ENCODE measurements around the gene TCFL5.

TCFL5 gene

DNA sequence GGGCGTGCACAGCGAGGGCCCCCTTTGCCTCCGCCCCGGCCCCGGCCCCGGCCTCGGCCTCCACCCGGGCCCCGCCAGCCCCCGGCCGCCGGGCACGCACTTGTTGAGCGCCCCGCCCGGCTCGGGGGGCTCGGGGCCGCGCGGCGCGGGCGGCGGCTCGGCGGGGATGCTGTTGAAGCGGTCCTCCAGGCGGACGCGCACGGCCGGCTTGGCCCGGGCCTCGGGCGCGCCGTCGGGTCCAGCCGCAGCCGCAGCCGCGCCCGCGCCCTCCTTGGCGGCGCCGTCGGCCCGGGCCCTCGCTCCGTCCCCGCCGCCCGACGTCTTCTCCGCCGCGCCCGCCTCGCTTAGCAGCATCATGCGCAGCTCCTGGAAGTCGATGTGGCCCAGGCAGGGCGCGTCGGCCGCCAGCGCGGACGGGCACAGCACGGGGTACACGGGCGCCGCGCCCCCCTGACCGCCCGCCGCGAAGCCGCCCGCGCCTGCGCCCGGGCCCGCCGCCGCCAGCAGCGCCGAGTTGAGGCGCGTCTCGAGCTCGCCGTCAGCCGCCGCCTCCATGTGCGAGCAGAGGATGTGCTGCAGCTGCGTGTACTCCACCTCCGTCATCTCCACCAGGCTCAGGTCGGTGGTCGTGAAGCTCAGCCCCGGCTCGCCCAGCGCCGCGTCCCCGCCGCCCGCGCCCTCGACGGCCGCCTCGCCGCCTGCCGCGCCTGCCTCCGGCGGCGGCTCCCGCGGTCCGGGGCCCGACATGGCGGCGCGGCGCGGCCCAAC lies 514 bp downstream of the TCFL5 start:
- CTCF ChIA-PET, result interaction anchor here (1.2 to 1.4 kb wide), 2 partner anchors 15 to 38 kb away, joined by 3 to 13 read pairs; no protein-coding TSS in a partner anchor
- H3K27ac ChIP-seq, result peak overlapping the region; percentile 74
- POLR2A ChIA-PET (ENCODE audit: low non-redundant PET), result interaction anchor here (0.6 to 0.7 kb wide), 2 partner anchors 64 to 66 kb away, joined by 3 to 4 read pairs; no protein-coding TSS in a partner anchor
- TF ChIP-seq, protein P1, sequence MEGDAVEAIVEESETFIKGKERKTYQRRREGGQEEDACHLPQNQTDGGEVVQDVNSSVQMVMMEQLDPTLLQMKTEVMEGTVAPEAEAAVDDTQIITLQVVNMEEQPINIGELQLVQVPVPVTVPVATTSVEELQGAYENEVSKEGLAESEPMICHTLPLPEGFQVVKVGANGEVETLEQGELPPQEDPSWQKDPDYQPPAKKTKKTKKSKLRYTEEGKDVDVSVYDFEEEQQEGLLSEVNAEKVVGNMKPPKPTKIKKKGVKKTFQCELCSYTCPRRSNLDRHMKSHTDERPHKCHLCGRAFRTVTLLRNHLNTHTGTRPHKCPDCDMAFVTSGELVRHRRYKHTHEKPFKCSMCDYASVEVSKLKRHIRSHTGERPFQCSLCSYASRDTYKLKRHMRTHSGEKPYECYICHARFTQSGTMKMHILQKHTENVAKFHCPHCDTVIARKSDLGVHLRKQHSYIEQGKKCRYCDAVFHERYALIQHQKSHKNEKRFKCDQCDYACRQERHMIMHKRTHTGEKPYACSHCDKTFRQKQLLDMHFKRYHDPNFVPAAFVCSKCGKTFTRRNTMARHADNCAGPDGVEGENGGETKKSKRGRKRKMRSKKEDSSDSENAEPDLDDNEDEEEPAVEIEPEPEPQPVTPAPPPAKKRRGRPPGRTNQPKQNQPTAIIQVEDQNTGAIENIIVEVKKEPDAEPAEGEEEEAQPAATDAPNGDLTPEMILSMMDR (conservative IDR thresholded peaks at IDR 0.05; ENCODE audit: low read depth), result no peak
- peak; percentile 35 for DNase-seq (ENCODE audit: low spot score)

- POLR2A ChIA-PET (ENCODE audit: low non-redundant PET), result no interaction called here
- CTCF ChIA-PET, result interaction anchor here (0.6 to 1.4 kb wide), 4 partner anchors 14 to 593 kb away, joined by 3 to 13 read pairs (median 4); no protein-coding TSS in a partner anchor
- TF ChIP-seq, protein P1 (conservative IDR thresholded peaks at IDR 0.05; ENCODE audit: low read depth), result no peak; the same call in 1 of the 2 replicates
- no peak for DNase-seq (ENCODE audit: low spot score)
- H3K27ac ChIP-seq, result peak overlapping the region; percentile 74
These were observed 1.2 kb downstream of the TCFL5 start for GRCh38 chr20:62860391-62860923.

DNA sequence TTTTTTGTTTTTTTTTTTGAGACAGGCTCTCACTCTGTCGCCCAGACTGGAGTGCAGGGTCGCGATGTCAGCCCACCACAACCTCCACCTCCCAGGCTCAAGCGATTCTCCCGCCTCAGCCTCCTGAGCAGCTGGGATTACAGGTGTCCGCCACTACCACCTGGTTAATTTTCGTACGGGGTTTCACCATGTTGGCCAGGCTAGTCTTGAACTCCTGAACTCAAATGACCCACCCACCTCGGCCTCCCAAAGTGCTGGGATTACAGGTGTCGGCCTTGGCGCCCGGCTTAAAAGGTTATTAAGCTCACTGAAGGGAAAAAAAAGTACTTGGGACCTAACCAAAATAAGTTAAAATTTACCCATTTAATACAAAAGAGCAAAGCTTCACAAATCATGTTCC lies 1.9 kb downstream of the TCFL5 start:
- ChIA-PET POLR2A (ENCODE audit: low non-redundant PET) (interaction anchor here (0.7 kb wide), 1 partner anchor 11 kb away, joined by 6 read pairs; no protein-coding TSS in a partner anchor), CTCF (interaction anchor here (0.9 kb wide), 1 partner anchor 69 kb away, joined by 3 read pairs; no protein-coding TSS in a partner anchor)
- TF ChIP-seq, protein P1 (conservative IDR thresholded peaks at IDR 0.05; ENCODE audit: low read depth), result no peak
- no peak for DNase-seq (ENCODE audit: low spot score)
- no peak overlapping the region for H3K27ac ChIP-seq

- H3K27ac ChIP-seq, result no peak overlapping the region
- ChIA-PET CTCF (interaction anchor here (0.7 kb wide), 1 partner anchor 51 kb away, joined by 4 read pairs; no protein-coding TSS in a partner anchor), POLR2A (ENCODE audit: low non-redundant PET) (no interaction called here)
- DNase-seq (ENCODE audit: low spot score), result no peak
- TF ChIP-seq, protein P1 (conservative IDR thresholded peaks at IDR 0.05; ENCODE audit: low read depth), result no peak
These were observed 3.4 kb downstream of the TCFL5 start for GRCh38 chr20:62858058-62858830.

DNA sequence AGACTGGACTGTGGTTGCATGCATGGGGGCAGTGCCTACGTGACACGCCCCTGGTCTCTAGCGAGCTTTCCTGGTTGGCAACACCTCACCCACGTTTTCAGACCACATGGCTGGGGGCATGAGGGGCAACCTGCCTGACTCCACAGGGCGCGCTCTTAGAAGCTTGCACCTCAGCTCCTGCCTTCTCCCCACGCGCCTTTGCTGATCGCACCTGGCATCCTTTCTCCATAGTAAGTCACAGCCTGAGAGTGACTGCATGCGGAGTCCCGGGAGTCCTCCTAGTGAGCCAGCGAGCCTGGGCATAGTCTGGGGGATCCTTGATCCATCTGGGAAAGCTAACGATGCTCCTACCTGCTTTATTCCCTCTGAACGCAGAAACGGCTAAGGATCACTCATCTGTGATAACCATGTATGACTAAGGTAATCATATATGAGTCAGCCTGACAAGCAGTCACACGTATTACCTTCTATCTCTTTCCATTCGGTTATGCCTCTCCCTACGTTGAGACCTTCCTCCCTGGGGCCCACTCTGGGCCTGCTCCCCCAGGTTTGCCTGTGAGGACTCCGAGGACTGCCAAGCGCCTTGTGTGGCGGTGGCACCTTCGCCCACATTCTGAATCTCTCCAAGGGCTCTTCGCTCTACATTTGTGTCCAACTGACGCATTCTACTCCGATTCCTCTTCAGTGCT lies 4.5 kb downstream of the TCFL5 start:
- H3K27ac ChIP-seq, result peak overlapping the region; percentile 70
- ChIA-PET CTCF (interaction anchor here (0.6 to 1.0 kb wide), 6 partner anchors 31 to 1077 kb away, joined by 3 to 6 read pairs (median 4); no protein-coding TSS in a partner anchor), POLR2A (ENCODE audit: low non-redundant PET) (interaction anchor here (0.6 to 1.0 kb wide), 2 partner anchors 35 to 40 kb away, joined by 3 read pairs; partner anchors contain the start of gene COL9A3)
- DNase-seq (ENCODE audit: low spot score), result peak; percentile 94
- TF ChIP-seq, protein P1 (conservative IDR thresholded peaks at IDR 0.05; ENCODE audit: low read depth), result no peak

Data from RWPE1 (cell line).